Activated naive CD4-positive, alpha-beta T cell treated with anti-CD3 and anti-CD28 coated beads for 36 hours (primary cell): ENCODE measurements around the gene PILRB. TPM values are rescaled to one million over a fixed set of nuclear protein-coding genes. Genes with fewer than 3 reads are reported as not detected.
A peak's percentile ranks its signal among the peaks of the same experiment; 100 is the strongest.
"Not testable (repeated sequence)": the region's sequence is repeated elsewhere in the genome, so short reads cannot be mapped to it uniquely, and the experiment has no call there.

Experiments
- CTCF ChIA-PET: fragments of 350-600 bp; sonication (Branson Sonifier 250); formaldehyde crosslinking; loops from one replicate; lab custom pipeline; 2021; ENCODE audit warnings: antibody characterized with exemption; lab: Charles Lee
- DNase-seq: peaks from one replicate; pipeline ENCODE4 v3.0.0-alpha.2; 2020
- H3K27ac Mint-ChIP-seq: one replicate; pipeline ENCODE4 v1.8.0; 2021; ENCODE audit warnings: mild to moderate bottlenecking, mixed read lengths
- H3K27me3 Mint-ChIP-seq: one replicate; pipeline ENCODE4 v1.8.0; 2021; ENCODE audit warnings: low read depth, mixed read lengths
- H3K36me3 Mint-ChIP-seq: one replicate; pipeline ENCODE4 v1.8.0; 2021; ENCODE audit warnings: low read depth, mixed read lengths
- H3K4me1 Mint-ChIP-seq: one replicate; pipeline ENCODE4 v1.8.0; 2021; ENCODE audit warnings: low read depth, mixed read lengths
- H3K4me3 Mint-ChIP-seq: one replicate; pipeline ENCODE4 v1.8.0; 2021; ENCODE audit warnings: mild to moderate bottlenecking, moderate library complexity, mixed read lengths
- H3K9me3 Mint-ChIP-seq: one replicate; pipeline ENCODE4 v1.8.0; 2021; ENCODE audit warnings: mixed read lengths
- intact Hi-C: fragments of 100-400 bp; cut with micrococcal nuclease; formaldehyde crosslinking; loops from one replicate; pipeline ENCODE4 v1.15.1; 2023
- total RNA-seq, 2 experiments: library from RNA; stranded (reverse); gene quantifications; one replicate each; pipeline ENCODE4 v1.2.3, GENCODE V29; 2021

PILRB gene
- total RNA-seq, 2 experiments from 2014 or later, result 30.5 to 31.4 TPM

- H3K4me3 Mint-ChIP-seq, result no peak overlapping the region
- H3K4me1 Mint-ChIP-seq, result peaks cover 27% of the 10 kb centered on the region
- H3K9me3 Mint-ChIP-seq, result peaks cover 2% of the 10 kb centered on the region
- intact Hi-C loops, result no loop called here
- CTCF ChIA-PET, result interaction anchor here (0.6 kb wide), 1 partner anchor 220 kb away, joined by 3 read pairs; no protein-coding TSS in a partner anchor
- H3K27me3 Mint-ChIP-seq, result no peaks in the 10 kb centered on the region
- peaks cover 18% of the 10 kb centered on the region for H3K36me3 Mint-ChIP-seq
- H3K27ac Mint-ChIP-seq, result no peak overlapping the region
- DNase-seq, result no peak
Measured at GRCh38 chr7:100370746-100371145, 12.8 kb downstream of the PILRB start.

GRCh38 chr7:100371561-100372171 is 13.7 kb downstream of the PILRB start:
- Mint-ChIP-seq H3K36me3 (peaks cover 9% of the 10 kb centered on the region), H3K27ac (no peak overlapping the region), H3K4me1 (peaks cover 18% of the 10 kb centered on the region), H3K27me3 (no peaks in the 10 kb centered on the region), H3K4me3 (no peak overlapping the region), H3K9me3 (peaks cover 2% of the 10 kb centered on the region)
- CTCF ChIA-PET, result interaction anchor here (0.6 kb wide), 1 partner anchor 97 kb away, joined by 3 read pairs; no protein-coding TSS in a partner anchor
- no peak for DNase-seq
- intact Hi-C loops, result no loop called here

DNA sequence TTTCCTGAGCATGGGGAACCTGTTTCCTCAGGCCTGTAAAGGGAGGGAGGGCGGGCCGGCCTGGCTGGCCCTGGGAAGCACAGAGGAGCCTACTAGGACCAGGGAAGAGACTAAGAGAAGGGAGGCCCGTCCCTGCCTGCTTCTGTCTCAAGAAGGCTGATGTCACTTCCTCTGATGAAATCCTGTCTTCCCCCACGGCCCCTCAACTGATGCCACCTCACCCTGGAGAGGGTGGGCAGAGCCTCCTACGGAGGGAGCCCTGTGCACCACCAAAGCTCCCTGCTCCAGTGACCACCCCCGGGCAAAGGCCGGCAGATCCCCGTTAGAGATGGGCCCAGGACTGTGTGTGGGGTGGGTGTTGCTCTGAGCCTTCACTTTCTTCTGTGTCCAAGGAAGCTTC is 14.3 kb downstream of the PILRB start:
- intact Hi-C loops, result no loop called here
- H3K27me3 Mint-ChIP-seq, result no peaks in the 10 kb centered on the region
- H3K4me1 Mint-ChIP-seq, result peaks cover 14% of the 10 kb centered on the region
- H3K27ac Mint-ChIP-seq, result peak overlapping the region; percentile 41
- no peak overlapping the region for H3K4me3 Mint-ChIP-seq
- peaks cover 5% of the 10 kb centered on the region for H3K36me3 Mint-ChIP-seq
- DNase-seq, result peak; percentile 38
- CTCF ChIA-PET, result interaction anchor here (0.6 kb wide), 1 partner anchor 97 kb away, joined by 3 read pairs; no protein-coding TSS in a partner anchor
- peaks cover under 1% of the 10 kb centered on the region for H3K9me3 Mint-ChIP-seq

- Mint-ChIP-seq H3K27ac (no peak overlapping the region), H3K27me3 (no peaks in the 10 kb centered on the region), H3K9me3 (no peaks in the 10 kb centered on the region), H3K36me3 (peaks cover under 1% of the 10 kb centered on the region), H3K4me1 (peaks cover 13% of the 10 kb centered on the region), H3K4me3 (no peak overlapping the region)
- CTCF ChIA-PET, result no interaction called here
- intact Hi-C loops, result no loop called here
- DNase-seq, result no peak
Measured at GRCh38 chr7:100372694-100373093, 14.8 kb downstream of the PILRB start.

DNA sequence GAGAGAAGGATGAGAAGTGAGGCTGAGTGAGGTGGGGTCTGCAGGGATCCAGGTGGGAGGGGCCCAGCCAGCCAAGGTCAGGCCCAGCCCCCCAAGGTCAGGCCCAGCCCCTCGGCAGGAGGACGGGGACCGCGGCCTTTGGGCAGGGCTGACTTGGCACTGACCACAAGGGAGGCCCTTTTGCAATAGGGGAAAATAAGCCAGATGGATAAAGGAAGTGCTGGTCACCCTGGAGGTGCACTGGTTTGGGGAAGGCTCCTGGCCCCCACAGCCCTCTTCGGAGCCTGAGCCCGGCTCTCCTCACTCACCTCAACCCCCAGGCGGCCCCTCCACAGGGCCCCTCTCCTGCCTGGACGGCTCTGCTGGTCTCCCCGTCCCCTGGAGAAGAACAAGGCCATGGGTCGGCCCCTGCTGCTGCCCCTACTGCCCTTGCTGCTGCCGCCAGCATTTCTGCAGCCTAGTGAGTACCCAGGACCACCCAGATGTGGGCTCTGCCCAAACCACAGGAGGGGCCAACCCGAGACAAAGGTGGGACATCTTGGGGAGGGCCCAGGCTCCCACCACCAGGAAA is 15.4 kb downstream of the PILRB start, which contains the start of gene PILRA:
PILRA (plus strand) TSS at position 227 of the 571 bp plus-strand sequence; CDS start at position 397, 170 bp downstream.
- peak within 1 kb of the TSS; percentile 41 for H3K27ac Mint-ChIP-seq
- H3K27me3 Mint-ChIP-seq, result no peaks in the 10 kb centered on the region
- intact Hi-C loops, result no loop called here
- H3K4me1 Mint-ChIP-seq, result peaks cover 13% of the 10 kb centered on the region
- no peak within 1 kb of the TSS for H3K4me3 Mint-ChIP-seq
- CTCF ChIA-PET, result no interaction called here
- H3K36me3 Mint-ChIP-seq, result no peaks in the 10 kb centered on the region
- DNase-seq, result no peak
- no peaks in the 10 kb centered on the region for H3K9me3 Mint-ChIP-seq

DNA sequence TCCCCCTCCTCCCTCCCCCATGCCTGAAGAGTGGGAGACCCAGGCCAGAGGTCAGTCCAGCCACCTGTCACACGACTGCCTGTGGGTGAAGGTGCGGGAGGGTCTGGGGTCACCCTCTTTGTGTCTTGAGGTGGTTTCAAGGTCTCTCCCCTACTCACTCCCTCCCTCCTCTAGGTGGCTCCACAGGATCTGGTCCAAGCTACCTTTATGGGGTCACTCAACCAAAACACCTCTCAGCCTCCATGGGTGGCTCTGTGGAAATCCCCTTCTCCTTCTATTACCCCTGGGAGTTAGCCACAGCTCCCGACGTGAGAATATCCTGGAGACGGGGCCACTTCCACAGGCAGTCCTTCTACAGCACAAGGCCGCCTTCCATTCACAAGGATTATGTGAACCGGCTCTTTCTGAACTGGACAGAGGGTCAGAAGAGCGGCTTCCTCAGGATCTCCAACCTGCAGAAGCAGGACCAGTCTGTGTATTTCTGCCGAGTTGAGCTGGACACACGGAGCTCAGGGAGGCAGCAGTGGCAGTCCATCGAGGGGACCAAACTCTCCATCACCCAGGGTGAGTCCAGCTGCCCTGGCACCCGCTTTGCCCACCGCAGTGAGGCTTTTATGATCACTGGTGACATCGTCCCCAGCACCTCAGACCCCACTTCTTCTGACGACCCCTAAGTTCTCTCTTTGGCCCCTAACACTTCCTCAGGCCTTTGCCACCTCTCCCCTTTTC is 16.1 kb downstream of the PILRB start:
- H3K27me3 Mint-ChIP-seq, H3K9me3 Mint-ChIP-seq, DNase-seq, H3K27ac Mint-ChIP-seq, intact Hi-C loops, H3K36me3 Mint-ChIP-seq, H3K4me3 Mint-ChIP-seq: not testable (repeated sequence)
- CTCF ChIA-PET, result interaction anchor here (1.0 to 2.1 kb wide), 2 partner anchors 23 to 34 kb away, joined by 3 to 13 read pairs; no protein-coding TSS in a partner anchor
- peaks cover 13% of the 10 kb centered on the region for H3K4me1 Mint-ChIP-seq

GRCh38 chr7:100374601-100375000 is 16.7 kb downstream of the PILRB start:
- Mint-ChIP-seq H3K27ac (no peak overlapping the region), H3K36me3 (no peaks in the 10 kb centered on the region), H3K9me3 (no peaks in the 10 kb centered on the region), H3K4me3 (no peak overlapping the region), H3K27me3 (no peaks in the 10 kb centered on the region), H3K4me1 (peaks cover 13% of the 10 kb centered on the region)
- intact Hi-C loops, result no loop called here
- CTCF ChIA-PET, result interaction anchor here (1.0 to 2.1 kb wide), 2 partner anchors 23 to 33 kb away, joined by 3 to 13 read pairs; no protein-coding TSS in a partner anchor
- no peak for DNase-seq

GRCh38 chr7:100376066-100376465 is 18.1 kb downstream of the PILRB start:
- H3K27me3 Mint-ChIP-seq, result no peaks in the 10 kb centered on the region
- H3K27ac Mint-ChIP-seq, result no peak overlapping the region
- no peak for DNase-seq
- no peak overlapping the region for H3K4me3 Mint-ChIP-seq
- CTCF ChIA-PET, result interaction anchor here (0.6 kb wide), 1 partner anchor 65 kb away, joined by 3 read pairs; no protein-coding TSS in a partner anchor
- intact Hi-C loops, result no loop called here
- H3K36me3 Mint-ChIP-seq, result no peaks in the 10 kb centered on the region
- H3K9me3 Mint-ChIP-seq, result no peaks in the 10 kb centered on the region
- H3K4me1 Mint-ChIP-seq, result peaks cover 13% of the 10 kb centered on the region

DNA sequence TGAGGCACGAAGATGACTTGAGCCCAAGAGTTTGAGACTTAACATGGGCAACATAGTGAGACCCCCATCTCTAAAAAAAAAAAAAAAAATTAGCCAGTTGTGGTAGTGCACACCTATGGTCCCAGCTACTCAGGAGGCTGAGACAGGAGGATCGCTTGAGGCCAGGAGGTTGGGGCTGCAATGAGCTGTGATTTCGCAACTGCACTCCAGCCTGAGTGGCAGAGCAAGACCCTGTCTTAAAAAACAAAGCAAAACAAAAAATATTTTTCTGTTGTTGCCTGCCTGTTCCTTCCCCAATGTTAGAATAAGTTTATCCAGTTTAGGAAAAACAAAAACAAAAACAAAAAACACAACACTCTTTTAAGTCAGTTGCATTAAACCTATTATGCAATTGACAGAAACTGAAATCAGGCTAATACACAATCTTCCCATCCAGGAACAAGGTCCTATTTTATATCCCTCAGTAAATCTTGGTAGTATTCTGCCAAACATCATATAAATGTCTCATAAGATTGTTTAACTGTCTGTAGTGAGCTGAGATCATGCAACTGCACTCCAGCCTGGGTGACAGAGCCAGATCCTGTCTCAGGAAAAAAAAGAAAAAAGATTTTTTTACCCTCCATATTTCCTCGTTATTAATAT is 20.3 kb downstream of the PILRB start:
- H3K4me3 Mint-ChIP-seq, result no peak overlapping the region
- no peaks in the 10 kb centered on the region for H3K27me3 Mint-ChIP-seq
- no peaks in the 10 kb centered on the region for H3K36me3 Mint-ChIP-seq
- no peaks in the 10 kb centered on the region for H3K9me3 Mint-ChIP-seq
- peaks cover 3% of the 10 kb centered on the region for H3K4me1 Mint-ChIP-seq
- DNase-seq, result no peak
- CTCF ChIA-PET, result interaction anchor here (0.6 to 0.7 kb wide), 3 partner anchors 18 to 91 kb away, joined by 3 to 6 read pairs (median 3); no protein-coding TSS in a partner anchor
- intact Hi-C loops, result no loop called here
- no peak overlapping the region for H3K27ac Mint-ChIP-seq

DNA sequence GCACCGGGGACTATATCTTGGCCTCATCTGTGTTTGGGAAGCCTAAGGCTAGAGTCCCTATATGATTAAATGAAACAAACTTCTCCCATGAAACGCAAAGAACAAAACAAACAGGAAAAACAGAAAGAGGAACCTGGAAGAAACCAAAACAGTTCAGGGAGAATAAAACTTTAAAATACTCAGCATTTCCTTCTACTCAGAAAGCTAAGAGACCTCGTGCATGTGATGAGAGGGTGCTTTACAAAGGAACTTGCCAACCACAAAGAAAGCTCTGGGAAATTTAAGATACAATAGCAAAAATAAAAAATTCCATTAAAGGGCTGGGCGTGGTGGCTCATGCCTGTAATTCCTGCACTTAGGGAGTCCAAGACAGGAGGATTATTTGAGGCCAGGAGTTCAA is 22.3 kb downstream of the PILRB start:
- Mint-ChIP-seq H3K27ac (no peak overlapping the region), H3K9me3 (no peaks in the 10 kb centered on the region), H3K27me3 (no peaks in the 10 kb centered on the region), H3K4me3 (no peak overlapping the region), H3K4me1 (no peaks in the 10 kb centered on the region), H3K36me3 (no peaks in the 10 kb centered on the region)
- intact Hi-C loops, result no loop called here
- CTCF ChIA-PET, result interaction anchor here (1.0 to 1.4 kb wide), 2 partner anchors 27 to 35 kb away, joined by 3 read pairs; no protein-coding TSS in a partner anchor
- DNase-seq, result no peak

GRCh38 chr7:100381531-100382233 is 23.8 kb downstream of the PILRB start:
- H3K27me3 Mint-ChIP-seq, DNase-seq, intact Hi-C loops, H3K4me1 Mint-ChIP-seq, H3K27ac Mint-ChIP-seq, H3K9me3 Mint-ChIP-seq, H3K4me3 Mint-ChIP-seq, H3K36me3 Mint-ChIP-seq: not testable (repeated sequence)
- CTCF ChIA-PET, result interaction anchor here (1.5 kb wide), 1 partner anchor 26 kb away, joined by 8 read pairs; no protein-coding TSS in a partner anchor
